ENCODE results near the gene FOXB1. TPM values are rescaled to one million over a fixed set of nuclear protein-coding genes. Genes with fewer than 3 reads are reported as not detected.

The FOXB1 gene
- total RNA-seq, 1 donor from 2014 or later, result not detected

DNA sequence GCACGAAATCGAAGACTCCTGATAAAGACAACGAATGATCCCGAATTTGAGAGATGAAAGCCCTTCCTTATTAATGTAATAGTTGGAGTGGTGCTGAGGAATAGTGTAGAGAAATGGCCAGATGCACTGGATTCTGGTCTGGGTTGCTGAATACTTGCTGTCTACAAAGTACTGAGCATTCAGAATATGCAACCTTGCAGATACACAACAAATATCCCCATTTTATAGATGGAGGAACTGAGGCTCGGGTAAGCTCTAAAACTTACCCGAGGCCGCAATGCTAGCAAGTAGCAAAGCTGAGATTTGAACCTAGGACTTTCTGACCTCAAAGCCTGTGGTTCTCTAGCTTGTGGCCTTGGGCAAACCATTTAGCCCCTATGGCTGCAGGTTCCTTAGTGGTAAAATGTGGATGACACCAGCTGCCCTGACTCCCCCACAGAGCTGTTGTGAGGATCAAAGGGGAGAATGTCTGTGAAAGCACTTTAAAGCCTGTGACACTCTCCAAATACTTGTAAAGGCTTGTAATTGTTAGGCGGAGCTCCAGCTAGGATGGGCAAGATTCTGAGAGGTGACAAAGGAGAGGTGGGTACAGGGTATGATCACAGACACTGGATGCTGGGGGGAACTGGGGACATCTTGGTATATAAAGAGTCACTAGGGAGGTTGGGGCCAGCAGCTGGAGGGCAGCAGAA lies 39.8 kb downstream of the FOXB1 start:
- Mint-ChIP-seq H3K4me3 (ENCODE audit: unreplicated experiment) (no peak overlapping the region), H3K27me3 (ENCODE audit: low read depth) (peaks cover 50% of the 10 kb centered on the region), H3K27ac (ENCODE audit: unreplicated experiment) (no peak overlapping the region), H3K36me3 (ENCODE audit: low read depth) (no peaks in the 10 kb centered on the region), H3K4me1 (ENCODE audit: low read depth) (no peaks in the 10 kb centered on the region), H3K9me3 (ENCODE audit: low read depth) (no peaks in the 10 kb centered on the region)
- TF ChIP-seq, protein P1, sequence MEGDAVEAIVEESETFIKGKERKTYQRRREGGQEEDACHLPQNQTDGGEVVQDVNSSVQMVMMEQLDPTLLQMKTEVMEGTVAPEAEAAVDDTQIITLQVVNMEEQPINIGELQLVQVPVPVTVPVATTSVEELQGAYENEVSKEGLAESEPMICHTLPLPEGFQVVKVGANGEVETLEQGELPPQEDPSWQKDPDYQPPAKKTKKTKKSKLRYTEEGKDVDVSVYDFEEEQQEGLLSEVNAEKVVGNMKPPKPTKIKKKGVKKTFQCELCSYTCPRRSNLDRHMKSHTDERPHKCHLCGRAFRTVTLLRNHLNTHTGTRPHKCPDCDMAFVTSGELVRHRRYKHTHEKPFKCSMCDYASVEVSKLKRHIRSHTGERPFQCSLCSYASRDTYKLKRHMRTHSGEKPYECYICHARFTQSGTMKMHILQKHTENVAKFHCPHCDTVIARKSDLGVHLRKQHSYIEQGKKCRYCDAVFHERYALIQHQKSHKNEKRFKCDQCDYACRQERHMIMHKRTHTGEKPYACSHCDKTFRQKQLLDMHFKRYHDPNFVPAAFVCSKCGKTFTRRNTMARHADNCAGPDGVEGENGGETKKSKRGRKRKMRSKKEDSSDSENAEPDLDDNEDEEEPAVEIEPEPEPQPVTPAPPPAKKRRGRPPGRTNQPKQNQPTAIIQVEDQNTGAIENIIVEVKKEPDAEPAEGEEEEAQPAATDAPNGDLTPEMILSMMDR (IDR thresholded peaks at IDR 0.05), result no peak
- no peak for DNase-seq (ENCODE audit: low spot score)

DNA sequence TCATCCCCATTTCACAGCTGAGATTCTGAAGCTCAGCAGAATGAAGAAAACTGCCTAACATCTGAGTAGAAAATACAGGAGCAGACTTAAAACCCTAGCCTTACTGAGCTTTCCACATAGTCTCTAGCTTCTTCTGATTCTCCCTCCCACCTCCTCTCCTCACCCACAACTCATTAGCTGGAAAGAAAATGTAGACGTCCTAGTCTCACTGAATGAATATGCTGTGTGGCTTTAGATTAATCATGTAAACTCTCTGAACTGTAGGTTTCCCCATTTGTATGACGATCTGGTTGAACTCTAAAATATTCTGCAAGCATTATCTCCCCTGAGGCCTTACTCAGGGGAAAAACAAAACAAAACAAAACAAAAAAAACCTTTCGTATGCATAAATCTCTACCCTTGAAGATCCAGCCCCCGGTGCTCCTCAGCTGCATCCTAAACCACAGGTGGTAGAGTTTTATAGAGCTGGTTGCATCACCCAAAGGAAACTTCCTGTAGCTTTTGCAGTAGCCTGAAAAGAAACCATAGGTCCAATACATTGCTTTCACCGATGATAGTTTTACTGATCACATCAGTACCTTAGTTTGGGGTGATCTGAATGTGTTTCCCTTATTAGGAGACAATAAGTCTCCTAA lies 40.6 kb downstream of the FOXB1 start:
- Mint-ChIP-seq H3K4me3 (ENCODE audit: unreplicated experiment) (no peak overlapping the region), H3K36me3 (ENCODE audit: low read depth) (peaks cover 2% of the 10 kb centered on the region), H3K4me1 (ENCODE audit: low read depth) (no peaks in the 10 kb centered on the region), H3K27me3 (ENCODE audit: low read depth) (peaks cover 47% of the 10 kb centered on the region), H3K27ac (ENCODE audit: unreplicated experiment) (no peak overlapping the region), H3K9me3 (ENCODE audit: low read depth) (peaks cover 8% of the 10 kb centered on the region)
- no peak for DNase-seq (ENCODE audit: low spot score)
- TF ChIP-seq, protein P1 (IDR thresholded peaks at IDR 0.05), result no peak

DNA sequence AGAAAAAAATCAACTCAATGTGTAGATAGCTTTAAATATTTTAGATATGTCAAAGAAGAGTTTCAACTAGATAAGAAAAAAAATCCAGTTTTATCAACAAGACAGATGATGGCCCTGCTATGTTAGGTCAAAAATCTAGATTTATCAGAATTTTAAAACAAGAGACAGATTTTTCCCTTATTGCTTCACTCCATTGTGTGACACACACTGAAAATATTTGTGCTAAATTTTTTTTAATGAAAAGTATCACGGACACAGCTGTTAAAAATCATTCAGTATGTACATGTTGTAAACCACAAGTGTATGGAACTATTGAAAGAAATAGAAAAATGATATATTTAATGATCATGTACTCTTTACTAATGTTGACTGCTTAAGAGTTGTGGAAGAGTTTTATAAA lies 43.6 kb downstream of the FOXB1 start:
- no peak for DNase-seq (ENCODE audit: low spot score)
- H3K4me1 Mint-ChIP-seq (ENCODE audit: low read depth), result no peaks in the 10 kb centered on the region
- H3K4me3 Mint-ChIP-seq (ENCODE audit: unreplicated experiment), result no peak overlapping the region
- peaks cover 4% of the 10 kb centered on the region for H3K36me3 Mint-ChIP-seq (ENCODE audit: low read depth)
- peaks cover 28% of the 10 kb centered on the region for H3K27me3 Mint-ChIP-seq (ENCODE audit: low read depth)
- H3K9me3 Mint-ChIP-seq (ENCODE audit: low read depth), result peaks cover 16% of the 10 kb centered on the region
- TF ChIP-seq, protein P1 (IDR thresholded peaks at IDR 0.05), result no peak
- H3K27ac Mint-ChIP-seq (ENCODE audit: unreplicated experiment), result no peak overlapping the region

DNA sequence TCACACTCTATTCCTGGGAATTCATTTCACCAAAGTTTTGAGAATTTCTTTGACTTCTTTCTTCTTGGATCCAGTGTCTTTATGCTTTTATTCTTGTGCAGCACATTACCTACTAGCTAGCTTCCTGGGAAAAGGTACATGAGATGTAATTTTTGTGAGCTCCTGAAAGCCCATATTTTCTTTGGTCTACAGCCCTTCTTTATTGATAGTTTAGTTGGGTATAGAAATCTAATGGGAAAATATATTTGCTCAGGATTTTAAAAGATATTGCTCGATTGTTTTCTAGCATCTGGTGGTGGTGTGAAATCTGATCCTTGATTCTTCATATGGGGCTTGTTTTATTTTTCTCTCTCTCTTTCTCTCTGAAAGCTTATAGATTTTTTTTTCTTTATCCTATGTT lies 45.8 kb downstream of the FOXB1 start:
- Mint-ChIP-seq H3K9me3 (ENCODE audit: low read depth) (peaks cover 16% of the 10 kb centered on the region), H3K4me1 (ENCODE audit: low read depth) (no peaks in the 10 kb centered on the region), H3K36me3 (ENCODE audit: low read depth) (peaks cover 4% of the 10 kb centered on the region), H3K27me3 (ENCODE audit: low read depth) (peaks cover 24% of the 10 kb centered on the region), H3K27ac (ENCODE audit: unreplicated experiment) (no peak overlapping the region), H3K4me3 (ENCODE audit: unreplicated experiment) (no peak overlapping the region)
- TF ChIP-seq, protein P1 (IDR thresholded peaks at IDR 0.05), result no peak
- DNase-seq (ENCODE audit: low spot score), result no peak

DNA sequence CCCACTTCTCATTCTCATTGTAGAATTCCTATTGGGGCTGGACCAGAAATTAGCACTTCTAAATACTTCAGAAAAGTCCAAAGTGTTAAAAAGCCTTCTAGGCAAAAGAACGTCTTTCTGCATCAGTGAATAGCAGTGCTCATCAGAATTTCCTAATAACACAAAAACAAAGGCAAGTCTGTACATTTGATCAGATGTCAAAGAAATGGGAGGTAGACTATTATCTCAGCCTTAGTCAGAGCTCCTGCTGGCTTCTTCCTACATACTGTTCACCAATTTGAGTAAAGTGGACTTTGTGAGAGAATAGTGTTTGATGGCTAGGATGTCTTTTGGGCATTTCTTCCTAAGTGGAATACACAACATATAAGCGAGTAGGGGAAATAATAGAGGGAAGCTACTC lies 48.7 kb downstream of the FOXB1 start:
- TF ChIP-seq, protein P1 (IDR thresholded peaks at IDR 0.05), result no peak
- H3K4me3 Mint-ChIP-seq (ENCODE audit: unreplicated experiment), result no peak overlapping the region
- peaks cover 4% of the 10 kb centered on the region for H3K36me3 Mint-ChIP-seq (ENCODE audit: low read depth)
- H3K9me3 Mint-ChIP-seq (ENCODE audit: low read depth), result peaks cover 16% of the 10 kb centered on the region
- H3K4me1 Mint-ChIP-seq (ENCODE audit: low read depth), result no peaks in the 10 kb centered on the region
- H3K27ac Mint-ChIP-seq (ENCODE audit: unreplicated experiment), result no peak overlapping the region
- H3K27me3 Mint-ChIP-seq (ENCODE audit: low read depth), result peaks cover 28% of the 10 kb centered on the region
- DNase-seq (ENCODE audit: low spot score), result no peak

Measured in chondrocyte (in vitro differentiated cells).